Mesothelial cell of epicardium (in vitro differentiated cells): Measurements from ENCODE around the gene ADA. TPM values are rescaled to one million over a fixed set of nuclear protein-coding genes. Genes with fewer than 3 reads are reported as not detected.

Experiments used
- DNase-seq, 2 experiments: peaks; one replicate each; pipeline ENCODE4 v3.0.0; 2021; ENCODE audit warnings: low spot score in 2 of 2; ENCODE audit not compliant: unreplicated experiment in 2 of 2
- H3K27ac Mint-ChIP-seq: 2 replicates; pipeline ENCODE4 v1.8.0; 2021; ENCODE audit warnings: mixed read lengths
- H3K27me3 Mint-ChIP-seq: 2 replicates; pipeline ENCODE4 v1.8.0; 2021; ENCODE audit warnings: low read depth, mixed read lengths
- H3K36me3 Mint-ChIP-seq: 2 replicates; pipeline ENCODE4 v1.8.0; 2021; ENCODE audit warnings: mixed read lengths
- H3K4me1 Mint-ChIP-seq: 2 replicates; pipeline ENCODE4 v1.8.0; 2021; ENCODE audit warnings: mixed read lengths
- H3K4me3 Mint-ChIP-seq: 2 replicates; pipeline ENCODE4 v1.8.0; 2021; ENCODE audit warnings: mild to moderate bottlenecking, moderate library complexity, mixed read lengths
- H3K9me3 Mint-ChIP-seq: 2 replicates; pipeline ENCODE4 v1.8.0; 2021; ENCODE audit warnings: mixed read lengths
- total RNA-seq: library from RNA; stranded (reverse); gene quantifications from 3 replicates; pipeline ENCODE4 v1.2.1, GENCODE V29; 2021
- TF ChIP-seq, protein P1 (sequence below): fragments of 200-600 bp; sonication (generic); IDR thresholded peaks from one replicate; pipeline ENCODE4 v1.5.0; 2021; ENCODE audit warnings: antibody characterized with exemption; ENCODE audit not compliant: unreplicated experiment

Gene ADA
- total RNA-seq, 1 donor from 2014 or later: 21.7 TPM

DNA sequence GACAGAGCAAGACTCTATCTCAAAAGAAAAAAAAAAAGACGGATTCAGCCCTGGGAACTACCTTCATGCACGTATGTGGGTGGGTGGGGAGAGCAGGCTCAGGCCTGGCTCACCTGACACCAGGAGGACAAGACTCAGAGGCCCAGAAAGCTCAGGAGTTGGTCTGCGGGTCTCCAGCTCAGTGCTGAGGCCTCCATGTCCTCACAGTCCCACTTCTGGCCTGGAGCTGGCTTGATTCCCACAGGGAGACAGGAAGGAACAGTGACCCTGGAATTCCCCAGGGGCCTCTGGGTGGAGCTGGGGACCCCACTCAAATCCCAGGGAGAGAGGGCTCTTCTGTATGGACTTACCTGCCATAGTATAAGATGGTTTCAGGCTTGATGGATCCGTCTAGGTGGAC, 15.6 kb downstream of the ADA start:
- Mint-ChIP-seq H3K27ac (no peak overlapping the region), H3K27me3 (no peaks in the 10 kb centered on the region), H3K4me3 (no peak overlapping the region), H3K9me3 (peaks cover 4% of the 10 kb centered on the region), H3K36me3 (peaks cover 10% of the 10 kb centered on the region), H3K4me1 (peaks cover 16% of the 10 kb centered on the region)
- TF ChIP-seq, protein P1, sequence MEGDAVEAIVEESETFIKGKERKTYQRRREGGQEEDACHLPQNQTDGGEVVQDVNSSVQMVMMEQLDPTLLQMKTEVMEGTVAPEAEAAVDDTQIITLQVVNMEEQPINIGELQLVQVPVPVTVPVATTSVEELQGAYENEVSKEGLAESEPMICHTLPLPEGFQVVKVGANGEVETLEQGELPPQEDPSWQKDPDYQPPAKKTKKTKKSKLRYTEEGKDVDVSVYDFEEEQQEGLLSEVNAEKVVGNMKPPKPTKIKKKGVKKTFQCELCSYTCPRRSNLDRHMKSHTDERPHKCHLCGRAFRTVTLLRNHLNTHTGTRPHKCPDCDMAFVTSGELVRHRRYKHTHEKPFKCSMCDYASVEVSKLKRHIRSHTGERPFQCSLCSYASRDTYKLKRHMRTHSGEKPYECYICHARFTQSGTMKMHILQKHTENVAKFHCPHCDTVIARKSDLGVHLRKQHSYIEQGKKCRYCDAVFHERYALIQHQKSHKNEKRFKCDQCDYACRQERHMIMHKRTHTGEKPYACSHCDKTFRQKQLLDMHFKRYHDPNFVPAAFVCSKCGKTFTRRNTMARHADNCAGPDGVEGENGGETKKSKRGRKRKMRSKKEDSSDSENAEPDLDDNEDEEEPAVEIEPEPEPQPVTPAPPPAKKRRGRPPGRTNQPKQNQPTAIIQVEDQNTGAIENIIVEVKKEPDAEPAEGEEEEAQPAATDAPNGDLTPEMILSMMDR: no peak
- no peak for DNase-seq

DNA sequence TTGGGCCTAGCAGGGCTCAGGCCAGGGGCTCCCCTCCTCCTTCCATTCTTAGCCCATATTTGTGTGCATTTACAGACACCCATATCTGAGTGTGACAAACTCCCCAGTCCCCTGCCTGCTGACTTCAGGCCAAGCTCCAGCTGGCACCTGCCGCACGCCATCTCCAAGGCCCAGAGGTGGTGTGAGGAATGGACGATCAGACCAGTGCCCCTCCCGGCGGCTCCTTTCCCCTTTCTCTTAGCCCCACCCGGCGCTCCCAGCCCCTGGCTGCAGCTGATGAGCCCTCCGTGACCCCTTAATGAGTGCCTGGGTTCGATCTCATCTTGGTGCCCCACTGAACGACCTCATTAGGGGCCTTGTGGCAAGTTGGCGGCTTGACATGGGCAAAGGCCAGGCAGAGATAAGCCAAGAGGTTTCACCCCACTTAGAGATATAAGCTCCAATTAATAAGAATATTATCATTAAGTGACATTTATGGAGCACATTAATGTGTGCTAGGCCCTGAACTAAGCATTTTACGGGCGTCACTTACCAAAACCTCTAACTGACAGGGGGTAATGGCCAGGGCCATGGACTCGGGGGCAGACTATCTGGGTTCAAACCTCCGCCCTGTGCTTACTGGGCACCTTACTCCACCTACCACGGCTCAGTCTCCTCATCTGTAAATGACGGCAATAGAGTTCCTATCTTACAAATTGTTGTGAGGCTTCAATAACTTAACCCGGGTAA, 17.5 kb downstream of the ADA start:
- no peaks in the 10 kb centered on the region for H3K27me3 Mint-ChIP-seq
- TF ChIP-seq, protein P1: no peak
- H3K4me3 Mint-ChIP-seq: no peak overlapping the region
- peaks cover 2% of the 10 kb centered on the region for H3K36me3 Mint-ChIP-seq
- H3K4me1 Mint-ChIP-seq: peaks cover 14% of the 10 kb centered on the region
- no peaks in the 10 kb centered on the region for H3K9me3 Mint-ChIP-seq
- DNase-seq: no peak
- peak overlapping the region; percentile 47 for H3K27ac Mint-ChIP-seq

DNA sequence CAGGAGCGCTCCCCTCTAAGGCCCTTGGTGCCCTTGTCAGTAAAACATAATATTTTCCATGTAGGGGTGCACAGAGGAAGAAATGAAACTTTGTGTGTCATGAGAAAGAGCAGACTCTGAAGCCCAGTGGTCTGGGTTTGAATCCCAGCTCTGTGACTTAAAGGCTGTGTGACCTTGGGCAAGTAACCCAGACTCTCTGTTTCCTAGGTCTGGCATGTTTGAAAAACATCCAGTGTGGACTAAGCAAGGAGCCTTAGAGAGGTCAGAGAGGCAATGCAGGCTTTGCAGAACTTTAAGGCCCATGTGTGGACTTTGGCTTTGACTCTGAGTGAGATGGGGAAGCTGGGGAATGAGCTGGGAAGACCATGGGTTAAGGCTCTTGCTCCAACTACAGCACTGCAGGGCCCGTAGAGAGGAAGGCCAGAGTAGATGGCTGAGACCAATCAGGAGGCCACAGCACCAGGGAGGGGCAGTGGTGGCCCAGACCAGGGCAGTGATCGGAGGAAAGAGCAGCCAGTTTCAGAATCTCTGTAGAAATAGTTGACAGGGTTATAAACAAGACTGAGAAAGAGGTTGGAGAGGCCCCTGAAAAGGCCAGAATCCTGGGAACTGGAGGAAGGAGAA, 18.2 kb downstream of the ADA start:
- Mint-ChIP-seq H3K4me3 (no peak overlapping the region), H3K27ac (no peak overlapping the region), H3K4me1 (peaks cover 12% of the 10 kb centered on the region), H3K36me3 (no peaks in the 10 kb centered on the region), H3K9me3 (no peaks in the 10 kb centered on the region), H3K27me3 (no peaks in the 10 kb centered on the region)
- DNase-seq: no peak
- TF ChIP-seq, protein P1: no peak

DNA sequence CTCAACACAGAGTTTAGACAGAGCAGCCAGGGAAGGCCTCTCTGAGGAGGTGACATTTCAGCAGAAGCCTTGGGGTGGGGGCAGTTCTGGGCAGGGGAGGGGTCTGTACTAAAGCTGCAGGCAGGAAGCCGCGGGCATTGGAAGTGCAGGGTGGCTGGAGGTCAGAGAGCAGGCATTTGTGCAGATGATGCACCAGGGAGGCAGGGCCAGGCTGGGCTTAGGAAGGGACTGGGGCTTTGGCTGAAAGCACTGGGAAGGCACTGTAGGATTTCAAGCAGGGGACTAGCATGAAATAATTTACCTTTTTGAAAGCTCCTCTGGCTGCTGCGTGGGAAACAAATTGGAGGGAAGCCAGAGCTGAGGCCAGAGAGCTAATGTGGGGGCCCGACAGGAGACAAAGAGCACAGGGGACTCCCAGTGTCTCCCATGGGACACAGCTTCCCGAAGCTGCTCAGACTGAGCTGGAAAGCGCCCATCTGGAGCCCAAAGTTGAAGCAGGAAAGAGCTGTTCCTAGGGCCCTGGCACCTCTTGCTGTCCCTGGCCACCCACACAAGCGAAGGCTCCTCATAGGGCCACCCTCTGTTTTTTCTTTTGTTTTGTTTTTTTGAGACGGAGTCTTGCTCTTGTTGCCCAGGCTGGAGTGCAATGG, 19.3 kb downstream of the ADA start:
- no peaks in the 10 kb centered on the region for H3K36me3 Mint-ChIP-seq
- no peak overlapping the region for H3K4me3 Mint-ChIP-seq
- no peaks in the 10 kb centered on the region for H3K9me3 Mint-ChIP-seq
- no peaks in the 10 kb centered on the region for H3K27me3 Mint-ChIP-seq
- DNase-seq: no peak
- H3K27ac Mint-ChIP-seq: peak overlapping the region; percentile 43
- H3K4me1 Mint-ChIP-seq: peaks cover 12% of the 10 kb centered on the region
- TF ChIP-seq, protein P1: no peak

DNA sequence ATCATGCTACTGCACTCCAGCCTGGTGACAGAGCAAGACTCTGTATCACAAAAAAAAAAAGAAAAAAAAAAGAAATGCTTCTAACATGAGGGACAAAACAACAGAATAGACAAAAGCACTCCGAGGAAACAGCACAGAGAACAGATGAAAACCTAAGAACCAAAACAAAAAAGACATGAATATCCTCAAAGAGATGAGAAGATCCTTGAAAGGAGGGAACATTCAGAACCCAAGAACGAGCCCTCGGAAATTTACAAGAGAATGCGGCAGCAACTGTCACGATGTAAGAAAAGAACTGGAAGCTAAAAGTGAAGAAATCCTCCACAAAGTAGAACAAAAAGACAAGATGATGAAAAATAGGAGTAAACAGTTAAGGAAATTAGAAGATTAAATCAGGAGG, 21.2 kb downstream of the ADA start:
- Mint-ChIP-seq H3K4me3 (no peak overlapping the region), H3K27me3 (no peaks in the 10 kb centered on the region), H3K9me3 (no peaks in the 10 kb centered on the region), H3K4me1 (peaks cover 12% of the 10 kb centered on the region), H3K27ac (no peak overlapping the region), H3K36me3 (no peaks in the 10 kb centered on the region)
- DNase-seq: no peak
- TF ChIP-seq, protein P1: no peak
